Aorta (tissue), 5 donors: ENCODE measurements around the gene RTN1. TPM values are rescaled to one million over a fixed set of nuclear protein-coding genes. Genes with fewer than 3 reads are reported as not detected.

Experiments used
- ATAC-seq: fragments of 200-7000 bp; cut with Tn5 transposase; one replicate; pipeline ENCODE4 v1.9.1; 2022; ENCODE audit warnings: moderate library complexity; ENCODE audit not compliant: low FRiP score
- DNase-seq, 2 donors: peaks; one replicate each; pipeline ENCODE4 v3.0.0-alpha.2; 2020
- H3K27ac ChIP-seq, 2 donors: one replicate each; pipeline ENCODE4 v1.5.1; 2013; ENCODE audit warnings: low read length in 2 of 2, mild to moderate bottlenecking in 2 of 2, moderate library complexity in 2 of 2, control low read depth in 1 of 2, inconsistent platforms in 1 of 2, low read depth in 1 of 2
- H3K27me3 ChIP-seq, 2 donors: one replicate each; pipeline ENCODE4 v1.6.1; 2013; ENCODE audit warnings: control low read depth in 1 of 2, low read length in 1 of 2, mild to moderate bottlenecking in 1 of 2, moderate library complexity in 1 of 2; ENCODE audit not compliant: insufficient read depth in 2 of 2, control insufficient read depth in 1 of 2
- H3K36me3 ChIP-seq, 2 donors: one replicate each; pipeline ENCODE4 v1.6.1; 2013; ENCODE audit warnings: control low read depth in 1 of 2, low read length in 1 of 2, mild to moderate bottlenecking in 1 of 2; ENCODE audit not compliant: insufficient read depth in 2 of 2, control insufficient read depth in 1 of 2
- H3K4me1 ChIP-seq, 2 donors: one replicate each; pipeline ENCODE4 v1.6.1; 2013; ENCODE audit warnings: low read length in 2 of 2, control low read depth in 1 of 2, mild to moderate bottlenecking in 1 of 2, moderate library complexity in 1 of 2; ENCODE audit not compliant: insufficient read depth in 2 of 2, control insufficient read depth in 1 of 2
- H3K4me3 ChIP-seq, 2 donors: one replicate each; pipeline ENCODE4 v1.5.1; 2013; ENCODE audit warnings: low read length in 2 of 2, control low read depth in 1 of 2, mild to moderate bottlenecking in 1 of 2
- H3K9me3 ChIP-seq: one replicate; pipeline ENCODE4 v1.6.1; 2013; ENCODE audit warnings: mild to moderate bottlenecking, low read length; ENCODE audit not compliant: control insufficient read depth
- WGBS, 2 donors: extraction: QIAGEN DNeasy Blood & Tissue Kit; methylation state at CpG; one replicate each; pipeline ENCODE4 v1.1.7; 2013; 5-methylcytosine and 5-hydroxymethylcytosine counted together
- intact Hi-C, 2 donors: fragments of 100-400 bp; cut with DNase I; formaldehyde crosslinking; loops; one replicate each; pipeline versions ENCODE4 v1.14.2 to v1.15.0; 2022
- polyA plus RNA-seq, 2 donors: library from polyadenylated mRNA; stranded (reverse); fragments of 200-250 nt; gene quantifications; one replicate each; pipeline ENCODE4 v1.2.3, GENCODE V29; 2013
- total RNA-seq, 2 donors: library from RNA; stranded (reverse); fragmentation: NEBNext Ultra II Directional; extraction: Animal tissue kit (Norgen Biotek cat#: 25700); gene quantifications; one replicate each; pipeline ENCODE4 v1.2.1, GENCODE V29; 2021
- donor health status: healthy with polysubstance abuse.
- donor health status: Bipolar disorder and iron deficiency.
- donor health status: DM: no; HTN: no; CAD: no.
- donor health status: DM: no; HTN: no; CAD: no.
- donor health status: DM: yes; HTN: yes; CAD: no.

Gene RTN1
- total and polyA plus RNA-seq, 4 donors: 17.8 to 43.7 (median 31.9) TPM

GRCh38 chr14:59900556-59900955 lies 30.0 kb upstream of the RTN1 start:
- Histone ChIP-seq H3K27me3 (no peaks in the 10 kb centered on the region), H3K9me3 (no peaks in the 10 kb centered on the region), H3K4me1 (no peaks in the 10 kb centered on the region), H3K27ac (no peak overlapping the region), H3K4me3 (no peak overlapping the region), H3K36me3 (no peaks in the 10 kb centered on the region)
- WGBS, 2 donors: 69 to 72% methylated on average over 3 of the region's 3 CpGs
- no peak for DNase-seq
- ATAC-seq: no peak
- intact Hi-C loops: no loop called here

GRCh38 chr14:59897757-59898383 lies 27.3 kb upstream of the RTN1 start:
- DNase-seq (no peak), ATAC-seq (peak; percentile 84)
- Histone ChIP-seq H3K27me3 (no peaks in the 10 kb centered on the region), H3K4me1 (no peaks in the 10 kb centered on the region), H3K9me3 (no peaks in the 10 kb centered on the region), H3K36me3 (no peaks in the 10 kb centered on the region), H3K4me3 (no peak overlapping the region), H3K27ac (no peak overlapping the region)
- WGBS, 2 donors: 26 to 31% methylated on average over 8 of the region's 8 CpGs
- intact Hi-C loops: loop anchor here (5.0 kb wide), 3 partner anchors 191 to 391 kb away; no protein-coding TSS in a partner anchor

- DNase-seq (no peak), ATAC-seq (no peak)
- no peaks in the 10 kb centered on the region for H3K9me3 ChIP-seq
- H3K4me1 ChIP-seq: no peaks in the 10 kb centered on the region
- no peaks in the 10 kb centered on the region for H3K36me3 ChIP-seq
- H3K27me3 ChIP-seq: no peaks in the 10 kb centered on the region
- H3K27ac ChIP-seq: no peak overlapping the region
- 85 to 89% methylated on average over 1 of the region's 1 CpG for WGBS, 2 donors
- intact Hi-C loops: loop anchor here (5.0 kb wide), 3 partner anchors 188 to 388 kb away; no protein-coding TSS in a partner anchor
- no peak overlapping the region for H3K4me3 ChIP-seq
Measured at GRCh38 chr14:59895721-59896120, 25.1 kb upstream of the RTN1 start.

GRCh38 chr14:59890676-59891075 lies 20.1 kb upstream of the RTN1 start:
- no peak overlapping the region for H3K27ac ChIP-seq
- H3K36me3 ChIP-seq: no peaks in the 10 kb centered on the region
- H3K9me3 ChIP-seq: no peaks in the 10 kb centered on the region
- no peak overlapping the region for H3K4me3 ChIP-seq
- intact Hi-C loops: no loop called here
- WGBS, 2 donors: 46 to 49% methylated on average over 2 of the region's 2 CpGs
- no peak for ATAC-seq
- H3K4me1 ChIP-seq: no peaks in the 10 kb centered on the region
- DNase-seq: no peak
- no peaks in the 10 kb centered on the region for H3K27me3 ChIP-seq

GRCh38 chr14:59882957-59883356 lies 12.4 kb upstream of the RTN1 start:
- Histone ChIP-seq H3K9me3 (peaks cover 1% of the 10 kb centered on the region), H3K36me3 (no peaks in the 10 kb centered on the region), H3K4me3 (no peak overlapping the region), H3K27me3 (peaks cover 0 to 2% of the 10 kb centered on the region in 2 donors), H3K27ac (no peak overlapping the region), H3K4me1 (no peaks in the 10 kb centered on the region)
- no peak for ATAC-seq
- intact Hi-C loops: no loop called here
- no peak for DNase-seq
- WGBS, 2 donors: 44 to 55% methylated on average over 1 of the region's 1 CpG

- DNase-seq: no peak
- WGBS, 2 donors: 1 to 6% methylated on average over 4 of the region's 4 CpGs
- intact Hi-C loops: loop anchor here in 1 of 2 donors (10.0 kb wide), 1 partner anchor 156 kb away; no protein-coding TSS in a partner anchor
- H3K4me1 ChIP-seq: no peaks in the 10 kb centered on the region
- ATAC-seq: no peak
- H3K27ac ChIP-seq: peak overlapping the region in 1 of 2 donors; percentile 69
- H3K27me3 ChIP-seq: no peaks in the 10 kb centered on the region
- H3K36me3 ChIP-seq: no peaks in the 10 kb centered on the region
- H3K4me3 ChIP-seq: peak overlapping the region; percentile 55 to 62
- H3K9me3 ChIP-seq: no peaks in the 10 kb centered on the region
Measured at GRCh38 chr14:59871166-59871495, 555 bp upstream of the RTN1 start.

- WGBS, 2 donors: 5 to 11% methylated on average over 43 to 44 of the region's 44 CpGs
- DNase-seq (peak in 1 of 2 donors; percentile 73), ATAC-seq (peak; percentile 37)
- H3K4me3 ChIP-seq: peak overlapping the region; percentile 55 to 88
- H3K36me3 ChIP-seq: no peaks in the 10 kb centered on the region
- intact Hi-C loops: loop anchor here in 1 of 2 donors (10.0 kb wide), 1 partner anchor 155 kb away; no protein-coding TSS in a partner anchor
- H3K27ac ChIP-seq: no peak overlapping the region
- no peaks in the 10 kb centered on the region for H3K9me3 ChIP-seq
- H3K4me1 ChIP-seq: no peaks in the 10 kb centered on the region
- no peaks in the 10 kb centered on the region for H3K27me3 ChIP-seq
Measured at GRCh38 chr14:59869381-59870255, 958 bp downstream of the RTN1 start.

GRCh38 chr14:59868021-59868420 lies 2.6 kb downstream of the RTN1 start:
- H3K27ac ChIP-seq: no peak overlapping the region
- no peaks in the 10 kb centered on the region for H3K27me3 ChIP-seq
- WGBS, 2 donors: 53 to 61% methylated on average over 3 of the region's 3 CpGs
- H3K4me1 ChIP-seq: no peaks in the 10 kb centered on the region
- no peak for ATAC-seq
- DNase-seq: no peak
- no peaks in the 10 kb centered on the region for H3K9me3 ChIP-seq
- no peak overlapping the region for H3K4me3 ChIP-seq
- intact Hi-C loops: no loop called here
- H3K36me3 ChIP-seq: no peaks in the 10 kb centered on the region
